Heart left ventricle (tissue), 13 donors: ENCODE results near the gene SEMA3F.

Experiments used
- CTCF ChIP-seq, 12 donors: fragments of 200-600 bp; sonication (generic) in 4 of 12; IDR thresholded peaks; one replicate each; pipeline versions ENCODE4 v1.5.0 to v1.8.0; 2018 to 2022; ENCODE audit warnings: antibody characterized with exemption in 12 of 12, mild to moderate bottlenecking in 5 of 12
- POLR2A ChIP-seq, 2 donors: fragments of 450-650 bp; IDR thresholded peaks; one replicate each; pipeline ENCODE4 v1.6.1; 2017; ENCODE audit warnings: antibody characterized with exemption in 2 of 2, mild to moderate bottlenecking in 2 of 2, moderate library complexity in 2 of 2
- donor health status: ischemic (EF 13 %, LVEDD 7.1; RV severe dilation, severe dysfunction).
- donor health status: DM: no; HTN: yes; CAD: no.
- donor health status: DM: no; HTN: no; CAD: no.
- donor health status: ischemic (EF 25% LVEDD 6.9; RV normal size, moderate dysfunction).
- donor health status: ischemic (EF 25% LVEDD 5.7; RV mildly dilated, moderate dysfunction).
- donor health status: ischemic (EF 35%, LVEDD 5.7; RV mildly dilated, moderate dysfunction).
- donor health status: nonischemic (EF 11% LVEDD 7.7; RV severe dilation, severe dysfunction).
- donor health status: DM: yes; HTN: yes; CAD: no.
- donor health status: PGD.
- donor health status: ischemic (EF 29% LVEDD 5.4; RV normal size, mild dysfunction).
- donor health status: nonischemic (EF 23%, LVEDD 6.1; RV moderate dilation, normal function).

GRCh38 chr3:50177346-50177745 lies 22.2 kb downstream of the SEMA3F start:
- TF ChIP-seq CTCF (IDR thresholded peaks at IDR 0.05) = no peak
- no peak for TF ChIP-seq POLR2A (IDR thresholded peaks at IDR 0.05)
